IPS-NIHi7 (cell line): Measurements from ENCODE around the gene FAM20B.
"Not testable (repeated sequence)": the region's sequence is repeated elsewhere in the genome, so short reads cannot be mapped to it uniquely, and the experiment has no call there.

Experiments
- DNase-seq: peaks from one replicate; pipeline ENCODE4 v3.0.0; 2012; ENCODE audit warnings: mixed read lengths; ENCODE audit errors: extremely low spot score

Gene FAM20B

DNA sequence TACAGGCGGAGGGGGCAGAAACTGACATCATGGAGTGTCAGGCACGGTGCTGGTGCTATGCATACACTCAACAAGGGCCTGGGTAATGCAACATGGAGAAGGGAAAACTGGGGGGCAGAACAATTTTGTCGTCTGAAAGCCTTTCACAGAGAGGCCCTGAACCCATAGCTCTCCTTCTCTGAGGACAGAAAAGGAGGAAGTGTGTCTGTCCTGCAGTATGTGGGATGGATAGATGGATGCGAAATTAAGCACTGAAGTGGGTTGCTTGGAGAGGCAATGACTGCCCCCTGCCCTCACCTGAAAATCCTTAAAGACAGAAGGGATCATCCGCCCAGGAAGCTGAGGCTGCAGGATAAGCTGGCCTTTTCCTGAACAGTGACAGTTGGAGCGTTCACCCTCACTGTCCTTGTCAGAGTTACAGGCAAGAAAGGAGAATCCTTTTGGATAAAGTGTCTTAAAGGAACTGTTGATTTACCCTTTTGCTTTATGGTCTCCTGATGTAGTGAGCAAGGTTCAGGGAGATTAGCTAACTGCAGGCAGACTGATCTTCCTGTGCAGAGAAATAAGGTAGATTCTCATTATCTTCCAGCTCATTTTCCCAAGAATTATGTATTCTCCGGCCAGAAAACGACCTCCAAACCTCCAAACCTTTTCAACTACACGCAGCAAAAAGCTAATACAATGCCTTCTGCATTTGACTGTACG is 1.6 kb upstream of the FAM20B start:
- no peak for DNase-seq

- DNase-seq, result peak; percentile 86
Observed at GRCh38 chr1:179025975-179026812, 500 bp downstream of the FAM20B start.

DNA sequence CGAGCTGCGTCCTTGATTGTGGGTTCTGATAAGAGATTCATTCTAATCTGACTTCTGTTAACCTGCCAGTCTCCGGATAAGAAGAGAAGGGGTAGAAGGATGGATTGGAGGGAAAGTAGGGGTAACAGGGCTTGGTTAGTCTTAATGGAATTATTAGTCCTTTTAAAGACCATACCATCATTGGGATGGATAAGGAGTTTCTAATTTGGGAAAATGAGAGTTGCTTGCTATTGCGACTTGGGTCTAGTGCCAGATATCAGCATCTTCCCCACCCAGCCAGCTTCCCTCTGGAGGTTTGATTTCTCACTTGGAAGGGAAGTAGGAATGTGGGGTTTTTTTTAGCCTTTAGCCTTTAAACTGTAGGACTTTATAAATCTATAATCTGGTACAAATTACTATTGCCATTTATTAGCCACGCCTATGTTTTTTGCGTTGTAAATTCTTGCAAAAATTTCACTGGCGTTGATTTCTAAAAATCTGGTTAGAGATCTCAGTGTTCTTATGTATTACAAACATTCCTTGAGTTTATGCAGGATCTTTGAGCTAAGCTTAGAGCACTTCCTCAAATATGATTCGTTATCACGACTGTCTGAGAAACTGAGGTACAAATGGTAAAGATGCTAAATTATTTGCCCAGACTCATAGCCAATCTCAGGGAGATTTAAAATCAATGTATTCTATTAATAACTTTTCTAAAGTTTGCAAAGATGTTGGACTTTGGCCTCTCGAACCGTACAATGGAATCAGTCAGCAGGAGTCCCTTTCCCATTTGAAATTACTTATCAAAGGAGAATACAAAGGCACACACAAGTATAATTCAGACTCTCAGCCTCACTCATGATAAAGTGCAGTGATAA is 1.3 kb downstream of the FAM20B start:
- DNase-seq, result no peak

GRCh38 chr1:179029321-179029759 is 3.6 kb downstream of the FAM20B start:
- DNase-seq, result no peak

DNA sequence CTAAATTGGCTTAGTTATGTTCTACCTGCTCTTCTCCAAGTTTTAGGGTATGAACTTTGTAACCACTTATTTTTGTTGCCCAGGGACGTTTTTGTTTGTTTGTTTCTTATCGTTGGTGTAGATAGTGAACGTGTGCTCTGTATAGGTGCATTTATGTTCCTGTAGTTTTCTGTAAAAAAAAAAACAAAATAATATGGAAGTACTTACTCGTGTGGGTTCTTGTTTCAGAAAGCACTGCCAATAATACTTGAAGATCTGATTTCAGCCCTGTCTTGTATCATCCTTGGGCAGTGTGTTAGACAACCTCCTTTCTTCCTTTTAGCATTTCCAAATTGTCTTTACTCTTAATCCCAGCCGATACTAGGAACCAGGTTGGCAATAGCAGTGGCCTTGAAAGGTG is 4.4 kb downstream of the FAM20B start:
- no peak for DNase-seq

DNA sequence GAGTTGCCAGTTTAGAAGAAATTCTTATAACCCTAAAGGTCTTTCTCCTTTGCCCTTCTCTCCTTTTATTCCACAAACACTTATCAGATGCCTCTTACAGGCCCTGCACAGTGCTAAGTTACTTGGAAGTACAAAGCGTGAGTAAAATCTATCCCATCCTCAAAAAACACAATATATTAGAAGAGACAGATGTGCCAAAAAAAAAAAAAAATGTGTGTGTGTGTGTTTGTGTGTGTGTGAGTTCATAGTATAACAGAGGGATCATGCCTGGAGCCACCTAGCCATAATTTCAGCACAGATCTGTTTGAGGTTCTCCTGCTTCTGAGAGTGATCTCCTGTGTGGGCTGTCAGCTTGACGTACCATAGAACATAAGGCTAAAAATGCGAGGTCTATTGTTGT is 5.0 kb downstream of the FAM20B start:
- no peak for DNase-seq

GRCh38 chr1:179031284-179031683 is 5.6 kb downstream of the FAM20B start:
- no peak for DNase-seq

DNA sequence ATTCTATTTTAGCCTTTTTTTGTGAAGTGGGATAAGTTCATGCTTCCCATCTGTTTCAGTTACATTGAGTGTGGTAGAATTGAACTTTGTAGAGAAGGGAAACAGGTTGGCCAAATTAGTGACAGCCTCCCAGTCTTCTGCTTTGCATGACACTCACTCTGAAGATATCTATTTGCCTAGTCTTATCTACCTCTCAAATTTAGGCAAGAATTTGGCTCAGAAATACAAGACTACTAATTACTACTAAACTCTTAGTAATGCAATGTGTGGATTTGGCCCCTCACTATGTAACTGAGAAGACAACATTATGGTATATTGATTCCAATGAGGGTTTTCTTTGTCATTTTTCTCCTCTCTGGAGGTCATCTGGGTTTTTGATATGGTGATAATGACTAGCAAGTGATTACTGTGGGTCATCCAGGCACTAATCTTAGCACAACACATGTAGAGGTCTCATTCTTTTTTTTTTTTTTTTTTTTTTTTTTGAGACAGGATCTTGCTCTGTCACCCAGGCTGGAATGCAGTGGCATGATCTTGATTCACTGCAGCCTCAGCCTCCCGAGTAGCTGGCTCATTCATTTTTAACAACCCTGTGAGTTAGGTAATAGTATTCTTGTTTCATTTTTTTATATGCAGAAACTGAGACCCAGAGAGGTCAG is 6.3 kb downstream of the FAM20B start:
- DNase-seq, result no peak

GRCh38 chr1:179034720-179035119 is 9.0 kb downstream of the FAM20B start:
- DNase-seq, result no peak

GRCh38 chr1:179036844-179037465 is 11.3 kb downstream of the FAM20B start:
- DNase-seq, result no peak

- no peak for DNase-seq
Observed at GRCh38 chr1:179038528-179039281, 13.0 kb downstream of the FAM20B start.

DNA sequence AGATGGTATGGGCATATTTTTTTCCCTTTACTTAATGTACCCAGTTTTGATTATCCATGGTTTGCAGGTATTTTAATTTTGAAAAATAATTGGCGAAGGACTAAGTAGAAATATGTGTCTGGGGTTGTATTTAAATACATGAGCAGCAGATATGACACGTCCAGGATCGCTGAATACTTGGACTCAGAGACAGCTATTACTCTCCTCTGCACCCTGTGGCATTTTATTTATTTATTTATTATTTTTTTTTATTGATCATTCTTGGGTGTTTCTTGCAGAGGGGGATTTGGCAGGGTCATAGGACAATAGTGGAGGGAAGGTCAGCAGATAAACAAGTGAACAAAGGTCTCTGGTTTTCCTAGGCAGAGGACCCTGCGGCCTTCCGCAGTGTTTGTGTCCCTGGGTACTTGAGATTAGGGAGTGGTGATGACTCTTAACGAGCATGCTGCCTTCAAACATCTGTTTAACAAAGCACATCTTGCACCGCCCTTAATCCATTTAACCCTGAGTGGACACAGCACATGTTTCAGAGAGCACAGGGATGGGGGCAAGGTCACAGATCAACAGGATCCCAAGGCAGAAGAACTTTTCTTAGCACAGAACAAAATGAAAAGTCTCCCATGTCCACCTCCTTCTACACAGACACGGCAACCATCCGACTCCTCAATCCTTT is 13.9 kb downstream of the FAM20B start:
- DNase-seq, result not testable (repeated sequence)

- not testable (repeated sequence) for DNase-seq
Observed at GRCh38 chr1:179040175-179040551, 14.5 kb downstream of the FAM20B start.

DNA sequence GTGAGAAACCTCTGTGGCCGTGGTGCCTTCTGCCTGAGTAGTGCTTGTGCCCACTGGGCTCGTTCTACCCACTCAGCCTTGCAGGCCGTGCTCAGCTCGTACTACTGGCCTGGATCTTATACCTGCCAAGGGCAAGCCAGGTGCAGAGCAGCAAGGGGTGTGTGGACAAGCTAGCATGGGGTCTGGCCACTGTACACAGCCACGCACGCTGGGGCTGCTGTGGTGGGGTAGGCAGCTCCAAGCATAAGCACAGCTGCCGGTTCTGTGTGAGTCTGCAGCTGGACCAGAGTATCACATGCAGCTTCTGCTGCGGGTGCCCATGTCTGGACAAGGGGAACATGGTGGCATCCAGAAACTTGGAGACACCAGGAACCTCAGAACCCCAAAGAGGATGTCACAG is 16.4 kb downstream of the FAM20B start:
- no peak for DNase-seq

- DNase-seq, result no peak
Observed at GRCh38 chr1:179042700-179043099, 17.0 kb downstream of the FAM20B start.

DNA sequence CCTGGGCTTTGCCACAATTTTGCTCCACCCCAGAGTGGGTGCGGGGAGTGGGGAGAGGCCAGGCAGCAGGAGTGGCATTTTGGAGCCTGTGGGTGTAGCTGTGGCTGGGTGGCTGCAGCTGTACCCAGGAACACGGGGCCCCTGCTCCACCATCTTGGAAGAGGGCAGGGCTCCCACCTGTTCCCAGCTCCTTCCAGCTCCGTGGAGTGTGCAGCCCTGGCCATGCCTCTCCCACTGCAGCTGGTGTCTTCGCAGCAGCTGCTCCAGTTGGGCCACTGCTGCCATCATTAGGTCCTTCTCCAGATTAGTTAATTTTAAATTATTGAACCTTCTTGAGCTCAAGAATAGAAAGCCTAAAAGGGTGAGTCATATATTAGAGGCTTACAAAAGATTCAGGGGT is 17.6 kb downstream of the FAM20B start:
- DNase-seq, result no peak

- no peak for DNase-seq
Observed at GRCh38 chr1:179043907-179044306, 18.2 kb downstream of the FAM20B start.

- DNase-seq, result no peak
Observed at GRCh38 chr1:179046808-179047635, 21.3 kb downstream of the FAM20B start.

GRCh38 chr1:179047636-179047997 is 21.9 kb downstream of the FAM20B start:
- no peak for DNase-seq
